DMS114 treated with DMSO at 0.1 percent for 48 hours (cell line): Measurements from ENCODE around the gene EXOC3L2.

ENCODE experiments used
- DNase-seq: peaks from one replicate; lab custom pipeline; 2025; ENCODE audit not compliant: unreplicated experiment; lab: John Stamatoyannopoulos, UW

EXOC3L2 gene

GRCh38 chr19:45163156-45163555 lies 82.1 kb downstream of the EXOC3L2 start:
- no peak for DNase-seq

GRCh38 chr19:45162608-45163143 lies 82.5 kb downstream of the EXOC3L2 start:
- peak; percentile 41 for DNase-seq
